HG02642 (cell line): ENCODE data around the gene TMCC2.

Experiments
- ATAC-seq: cut with Tn5 transposase; IDR thresholded peaks from one replicate; pipeline ENCODE4 v1.9.1; 2021; ENCODE audit warnings: mild to moderate bottlenecking; ENCODE audit not compliant: unreplicated experiment, poor library complexity

The TMCC2 gene

DNA sequence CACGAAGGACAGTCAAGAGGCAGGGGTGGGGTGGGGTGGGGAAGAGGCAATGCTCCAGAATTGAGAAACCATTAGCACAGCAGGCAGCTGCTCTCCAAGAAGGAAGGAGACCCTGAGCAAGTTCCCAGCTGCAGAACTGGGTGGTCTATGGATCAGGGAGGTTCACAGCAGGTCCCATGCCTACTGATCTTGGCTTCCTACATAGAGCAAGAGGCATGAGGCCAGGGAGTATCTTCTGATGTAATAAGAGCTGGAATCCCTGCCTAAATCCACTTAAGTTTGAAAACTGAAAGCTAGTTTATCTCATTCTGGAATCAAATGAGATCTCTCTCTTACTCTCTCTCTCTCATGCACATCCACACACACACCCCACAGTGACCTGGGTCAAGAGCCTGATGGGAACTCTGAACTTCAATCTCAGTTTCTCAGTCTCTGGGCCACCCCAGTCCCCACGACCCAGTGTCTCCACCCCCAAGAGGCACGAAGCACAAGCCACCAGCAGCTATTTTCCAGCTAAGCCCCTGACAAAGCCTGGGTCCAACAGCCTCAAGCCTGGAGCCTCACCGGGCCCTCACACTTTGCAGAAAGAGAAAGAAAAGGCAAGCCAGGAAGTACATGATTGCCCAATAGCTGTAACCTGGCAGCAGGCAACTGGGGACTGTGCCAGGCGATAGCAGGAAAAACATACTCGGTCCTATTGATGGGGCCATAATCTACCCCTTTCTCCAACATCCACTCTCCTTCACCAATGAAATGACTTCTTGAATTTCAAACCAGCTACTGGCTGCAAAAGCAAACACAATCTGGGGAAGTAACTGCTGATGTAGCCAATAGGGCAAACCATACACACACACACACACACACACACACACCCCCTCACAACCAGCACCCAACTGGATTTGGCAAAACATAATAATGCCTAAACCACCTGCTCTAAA lies 91.6 kb downstream of the TMCC2 start:
- ATAC-seq: no peak

- peak; percentile 45 for ATAC-seq
These were observed 93.6 kb downstream of the TMCC2 start, which contains the start of gene NUAK2 for GRCh38 chr1:205321162-205321958. Gene NUAK2, minus strand, starts transcription at chr1:205321745. Its CDS starts 117 bp downstream, at chr1:205321628.

- no peak for ATAC-seq
These were observed 94.2 kb downstream of the TMCC2 start for GRCh38 chr1:205321959-205322283.
